GM19351 (cell line): ENCODE data around the gene ITGB6.

Experiments
- ATAC-seq: cut with Tn5 transposase; IDR thresholded peaks from one replicate; pipeline ENCODE4 v1.9.1; 2021; ENCODE audit warnings: mild to moderate bottlenecking, moderate library complexity; ENCODE audit not compliant: unreplicated experiment

The ITGB6 gene

GRCh38 chr2:160057356-160057755, 142.7 kb downstream of the ITGB6 start:
- ATAC-seq: no peak

- ATAC-seq: no peak
These were observed 144.4 kb downstream of the ITGB6 start for GRCh38 chr2:160055726-160056108.

GRCh38 chr2:160054984-160055725, 144.9 kb downstream of the ITGB6 start:
- no peak for ATAC-seq

- ATAC-seq: no peak
These were observed 146.1 kb downstream of the ITGB6 start for GRCh38 chr2:160053946-160054345.

GRCh38 chr2:160052531-160052930, 147.5 kb downstream of the ITGB6 start:
- ATAC-seq: no peak

GRCh38 chr2:160051371-160051800, 148.7 kb downstream of the ITGB6 start:
- ATAC-seq: no peak

GRCh38 chr2:160050147-160050546, 149.9 kb downstream of the ITGB6 start:
- ATAC-seq: no peak
